RWPE1 (cell line): ENCODE results near the gene LMO2.

Source experiments
- CTCF ChIA-PET: fragments of 350-600 bp; sonication (Branson Sonifier 250); formaldehyde crosslinking; extraction: SDS; loops from one replicate; lab custom pipeline; 2021; lab: Yijun Ruan, JAX
- POLR2A ChIA-PET: fragments of 400-600 bp; formaldehyde crosslinking; extraction: SDS; loops from one replicate; lab custom pipeline; 2020; ENCODE audit warnings: antibody characterized with exemption; ENCODE audit not compliant: low non-redundant PET; lab: Yijun Ruan, JAX
- DNase-seq: peaks from one replicate; pipeline ENCODE4 v3.0.0; 2012; ENCODE audit warnings: low spot score
- H3K27ac ChIP-seq: fragments of 450-650 bp; 2 replicates; pipeline ENCODE4 v1.5.1; 2017
- TF ChIP-seq, protein P1 (sequence below): fragments of 450-650 bp; conservative IDR thresholded peaks from 2 replicates; pipeline ENCODE4 v1.5.1; 2017; ENCODE audit warnings: low read depth, mild to moderate bottlenecking

LMO2 gene

DNA sequence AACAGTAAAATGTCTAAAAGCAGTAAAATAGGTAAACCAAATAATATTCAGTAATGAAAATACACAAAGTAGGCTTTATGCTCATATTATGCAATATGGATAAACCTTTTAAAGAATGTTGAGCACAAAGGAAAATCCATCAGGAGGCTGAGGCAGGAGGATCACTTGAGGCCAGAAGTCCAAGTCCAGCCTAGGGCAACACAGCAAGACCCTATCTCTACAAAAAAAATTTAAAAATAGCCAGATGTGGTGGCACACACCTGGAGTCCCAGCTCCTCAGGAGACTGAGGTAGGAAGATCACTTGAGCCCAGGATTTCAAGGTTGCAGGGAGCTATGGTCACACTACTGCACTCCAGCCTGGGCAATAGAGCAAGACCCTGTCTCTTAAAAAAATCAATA, 17.7 kb upstream of the LMO2 start:
- POLR2A ChIA-PET: no interaction called here
- DNase-seq: no peak
- TF ChIP-seq, protein P1, sequence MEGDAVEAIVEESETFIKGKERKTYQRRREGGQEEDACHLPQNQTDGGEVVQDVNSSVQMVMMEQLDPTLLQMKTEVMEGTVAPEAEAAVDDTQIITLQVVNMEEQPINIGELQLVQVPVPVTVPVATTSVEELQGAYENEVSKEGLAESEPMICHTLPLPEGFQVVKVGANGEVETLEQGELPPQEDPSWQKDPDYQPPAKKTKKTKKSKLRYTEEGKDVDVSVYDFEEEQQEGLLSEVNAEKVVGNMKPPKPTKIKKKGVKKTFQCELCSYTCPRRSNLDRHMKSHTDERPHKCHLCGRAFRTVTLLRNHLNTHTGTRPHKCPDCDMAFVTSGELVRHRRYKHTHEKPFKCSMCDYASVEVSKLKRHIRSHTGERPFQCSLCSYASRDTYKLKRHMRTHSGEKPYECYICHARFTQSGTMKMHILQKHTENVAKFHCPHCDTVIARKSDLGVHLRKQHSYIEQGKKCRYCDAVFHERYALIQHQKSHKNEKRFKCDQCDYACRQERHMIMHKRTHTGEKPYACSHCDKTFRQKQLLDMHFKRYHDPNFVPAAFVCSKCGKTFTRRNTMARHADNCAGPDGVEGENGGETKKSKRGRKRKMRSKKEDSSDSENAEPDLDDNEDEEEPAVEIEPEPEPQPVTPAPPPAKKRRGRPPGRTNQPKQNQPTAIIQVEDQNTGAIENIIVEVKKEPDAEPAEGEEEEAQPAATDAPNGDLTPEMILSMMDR: no peak
- peak overlapping the region; percentile 49; the same call in 1 of the 2 replicates for H3K27ac ChIP-seq
- CTCF ChIA-PET: no interaction called here

DNA sequence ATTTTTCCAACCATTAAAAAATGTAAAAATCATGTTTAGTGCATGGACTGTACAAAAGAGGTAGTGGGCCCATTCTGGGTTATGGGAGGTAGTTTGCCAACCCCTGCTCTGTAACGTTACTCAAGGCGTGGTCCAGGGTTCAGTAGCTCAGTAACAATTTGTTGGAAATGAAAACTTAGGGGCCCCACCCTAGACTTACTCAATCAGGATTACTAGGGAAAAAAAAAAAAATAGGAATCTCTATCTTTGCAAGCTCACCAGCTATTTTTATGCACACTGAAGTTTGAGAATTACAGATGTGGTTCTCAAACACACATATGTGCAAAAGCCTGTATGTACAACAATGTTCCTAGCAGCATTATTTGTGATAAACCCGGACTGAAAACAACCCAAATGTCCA, 17.3 kb upstream of the LMO2 start:
- TF ChIP-seq, protein P1: no peak
- DNase-seq: no peak
- POLR2A ChIA-PET: no interaction called here
- CTCF ChIA-PET: no interaction called here
- peak overlapping the region; percentile 69; the same call in 1 of the 2 replicates for H3K27ac ChIP-seq

DNA sequence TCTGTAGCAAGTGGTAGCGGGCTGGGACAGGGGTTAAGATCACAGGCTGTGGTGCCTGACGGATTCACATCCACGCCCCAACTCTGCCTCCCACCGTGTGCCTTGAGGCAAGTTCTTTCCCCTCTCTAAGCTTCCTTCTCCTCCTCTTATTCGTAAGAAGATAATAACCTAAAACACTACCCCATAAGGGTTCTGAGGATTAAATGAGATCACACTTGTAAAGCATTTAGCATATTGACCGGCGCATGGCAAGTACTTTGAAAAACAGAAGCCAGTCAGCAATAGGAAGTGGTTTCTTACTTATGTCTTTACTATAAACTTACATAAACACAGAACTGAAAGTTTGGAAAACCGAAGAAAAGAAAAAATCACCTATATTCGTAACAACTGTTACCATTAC, 15.5 kb upstream of the LMO2 start:
- no peak for DNase-seq
- ChIA-PET CTCF (no interaction called here), POLR2A (no interaction called here)
- no peak overlapping the region for H3K27ac ChIP-seq
- TF ChIP-seq, protein P1: no peak

DNA sequence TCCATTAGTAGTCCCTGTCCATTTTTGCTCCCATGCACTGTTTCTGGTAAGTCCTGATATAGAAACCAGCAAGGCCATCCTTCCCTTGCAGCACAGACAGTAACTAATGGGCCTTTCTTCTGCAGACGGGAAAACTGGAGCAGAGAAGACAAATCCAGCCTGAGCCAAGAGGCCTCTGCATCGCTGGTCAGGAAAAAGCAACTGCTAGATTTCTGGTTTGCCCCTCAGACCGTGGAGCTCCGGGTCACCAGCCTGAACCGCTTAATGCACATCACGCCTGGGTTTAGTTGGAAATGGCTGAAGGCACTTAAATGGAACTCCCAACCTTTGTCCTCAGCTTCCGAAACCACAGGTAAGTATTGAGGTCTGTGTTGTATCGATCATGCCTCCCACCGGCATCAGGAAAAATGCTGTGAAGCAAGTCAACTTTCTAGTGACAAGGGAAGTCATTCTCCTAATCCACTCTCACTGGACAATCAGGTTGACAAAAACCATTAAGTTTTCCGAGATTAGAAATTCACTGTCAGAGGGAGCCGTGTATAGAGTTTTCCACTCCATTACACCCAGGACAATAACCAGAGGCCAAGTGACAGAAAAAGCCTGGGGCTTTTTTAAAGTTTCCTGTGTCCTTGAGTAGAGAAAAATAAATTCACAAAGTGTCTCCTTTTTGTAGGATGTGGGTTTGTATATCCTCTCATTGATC, 14.8 kb upstream of the LMO2 start:
- CTCF ChIA-PET: no interaction called here
- POLR2A ChIA-PET: no interaction called here
- DNase-seq: no peak

DNA sequence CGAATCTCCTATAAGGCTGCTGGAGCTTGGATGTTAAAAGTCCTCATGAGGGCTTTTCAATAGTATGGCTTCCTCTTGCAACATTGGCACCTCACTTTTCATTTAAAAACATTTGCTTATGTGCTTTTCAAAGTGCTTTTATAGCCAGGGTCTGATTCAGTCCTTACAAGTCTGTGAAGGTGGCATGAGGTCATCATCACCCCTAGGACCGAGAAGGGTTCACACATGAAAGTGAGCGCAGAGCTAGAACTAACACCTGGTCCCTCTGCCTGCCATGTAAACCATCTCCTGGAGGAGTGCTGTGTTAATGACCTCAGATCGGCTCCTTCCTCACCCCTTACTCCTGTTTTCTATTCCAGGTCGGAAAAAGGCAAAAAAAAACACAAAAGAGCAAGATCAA, 12.2 kb upstream of the LMO2 start:
- ChIA-PET CTCF (no interaction called here), POLR2A (no interaction called here)
- no peak for DNase-seq
- TF ChIP-seq, protein P1: no peak
- no peak overlapping the region for H3K27ac ChIP-seq

More for the DNA sequence above, 14.8 kb upstream of the LMO2 start:
- no peak overlapping the region for H3K27ac ChIP-seq
- TF ChIP-seq, protein P1: no peak

DNA sequence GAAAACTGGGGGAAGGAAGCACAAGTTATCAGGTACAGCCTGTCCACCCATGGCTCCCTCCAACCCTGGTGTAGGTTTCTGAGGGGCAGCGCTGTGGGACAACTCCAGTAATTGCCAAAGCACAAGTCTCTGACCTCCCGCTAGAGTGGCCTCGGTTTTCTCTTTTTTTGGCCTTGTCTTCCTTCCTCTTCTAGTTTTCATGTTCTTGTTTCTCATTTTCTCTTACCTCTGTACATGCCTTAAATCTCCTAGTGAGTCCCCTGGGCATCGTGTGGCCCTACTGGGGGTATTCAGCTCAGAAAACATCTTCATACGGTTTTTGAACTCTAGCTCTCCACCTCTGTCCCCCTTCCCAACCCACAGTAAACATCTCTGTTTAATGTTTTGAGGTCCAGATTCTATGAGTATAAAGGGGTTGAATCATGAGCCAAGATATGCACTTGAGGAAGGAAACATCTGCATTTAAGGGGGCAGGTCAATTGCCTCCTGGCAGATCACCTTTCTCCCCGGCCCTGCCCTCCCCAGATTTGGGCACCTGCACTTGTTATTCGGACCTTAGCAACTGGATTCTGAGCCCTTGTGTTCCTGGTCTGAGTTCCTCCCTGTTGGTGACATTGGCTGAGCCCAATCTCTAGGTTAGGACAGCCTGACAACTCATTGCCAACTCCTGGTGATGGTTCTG, 8.4 kb upstream of the LMO2 start:
- POLR2A ChIA-PET: no interaction called here
- DNase-seq: no peak
- CTCF ChIA-PET: interaction anchor here (0.8 kb wide), 1 partner anchor 93 kb away, joined by 3 read pairs; no protein-coding TSS in a partner anchor
- TF ChIP-seq, protein P1: no peak
- H3K27ac ChIP-seq: peak overlapping the region; percentile 91
